ENCODE results near the gene EFNA3. TPM values are rescaled to one million over a fixed set of nuclear protein-coding genes. Genes with fewer than 3 reads are reported as not detected.

Gene EFNA3
- total RNA-seq, 1 experiment from 2014 or later = 20.4 TPM

DNA sequence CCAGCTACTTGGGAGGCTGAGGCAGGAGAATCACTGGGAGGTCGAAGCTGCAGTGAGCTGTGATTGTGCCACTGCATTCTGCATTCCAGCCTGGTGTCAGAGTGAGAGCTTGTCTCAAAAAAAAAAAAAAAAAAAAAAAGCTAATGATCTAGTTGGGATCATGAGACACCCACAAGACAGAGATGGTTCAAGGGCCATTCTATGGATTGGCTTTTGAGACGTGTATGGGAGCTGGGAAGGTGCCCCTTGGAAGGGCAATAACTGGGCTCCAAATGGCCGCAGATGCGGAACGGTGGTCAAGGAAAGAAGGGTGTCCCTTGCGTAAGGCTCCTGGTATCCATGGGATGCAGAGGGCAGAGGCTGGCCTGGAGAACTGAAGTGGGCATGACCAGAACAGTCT is 34.3 kb upstream of the EFNA3 start:
- H3K9ac ChIP-seq (ENCODE audit: low read length) = no peak overlapping the region
- no peak overlapping the region for H3K4me3 ChIP-seq (replicated peaks in 1 of 2; ENCODE audit: low read depth in 1 of 2, low read length in 2 of 2)
- RAD21 ChIA-PET (ENCODE audit: low non-redundant PET in 1 of 2, low total read pairs in 2 of 2, uncharacterized antibody in 2 of 2, unreplicated experiment in 2 of 2) = interaction anchor here (0.6 to 1.8 kb wide), 4 partner anchors 34 to 375 kb away, joined by 3 to 12 read pairs (median 4); no protein-coding TSS in a partner anchor
- DNase-seq (ENCODE audit: low read depth, low spot score) (no peak), ATAC-seq (no peak)
- POLR2A ChIA-PET = interaction anchor here (1.5 kb wide), 1 partner anchor 17 kb away, joined by 4 read pairs; no protein-coding TSS in a partner anchor
- H3K27me3 ChIP-seq (ENCODE audit: insufficient read depth, low read length) = no peaks in the 10 kb centered on the region
- H3K9me3 ChIP-seq (ENCODE audit: control insufficient read depth in 1 of 2, insufficient read depth in 1 of 2, low read depth in 1 of 2, low read length in 2 of 2) = no peaks in the 10 kb centered on the region
- H3K9me2 ChIP-seq (ENCODE audit: insufficient read depth) = no peaks in the 10 kb centered on the region
- CTCF ChIA-PET = interaction anchor here (0.6 to 4.0 kb wide), 16 partner anchors 10 to 128 kb away, joined by 3 to 32 read pairs (median 6); partner anchors contain the start of genes EFNA3, FLAD1 and KRTCAP2
- H3K36me3 ChIP-seq (ENCODE audit: control insufficient read depth in 1 of 2, insufficient read depth in 2 of 2, low read length in 2 of 2) = no peaks in the 10 kb centered on the region
- peaks cover 9 to 26% of the 10 kb centered on the region in 2 experiments for H3K4me1 ChIP-seq (ENCODE audit: control insufficient read depth in 1 of 2, insufficient read depth in 2 of 2, low read length in 2 of 2)
- no peaks in the 10 kb centered on the region for H4K20me1 ChIP-seq (ENCODE audit: insufficient read depth)
- intact Hi-C loops (cut with micrococcal nuclease) = no loop called here
- no peak overlapping the region for H3K27ac ChIP-seq (ENCODE audit: low read depth, low read length)
- H3K79me2 ChIP-seq (ENCODE audit: insufficient read depth, low read length) = no peaks in the 10 kb centered on the region
- no peak overlapping the region for H2AFZ ChIP-seq (ENCODE audit: low read depth, low read length, poor library complexity, severe bottlenecking)
- TF ChIP-seq EZH2phosphoT487 (IDR thresholded peaks at IDR 0.05; ENCODE audit: borderline replicate concordance) (no peak), YY1 (IDR thresholded peaks at IDR 0.05; ENCODE audit: extremely low read depth, insufficient replicate concordance, low read depth, low read length) (no peak), SP1 (IDR thresholded peaks at IDR 0.05; ENCODE audit: low read depth) (no peak), FOSL1 (IDR thresholded peaks at IDR 0.05; ENCODE audit: low read depth) (no peak)
- TF ChIP-seq, protein P1, sequence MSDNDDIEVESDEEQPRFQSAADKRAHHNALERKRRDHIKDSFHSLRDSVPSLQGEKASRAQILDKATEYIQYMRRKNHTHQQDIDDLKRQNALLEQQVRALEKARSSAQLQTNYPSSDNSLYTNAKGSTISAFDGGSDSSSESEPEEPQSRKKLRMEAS (IDR thresholded peaks at IDR 0.05) = no peak
- TF ChIP-seq, protein P2, sequence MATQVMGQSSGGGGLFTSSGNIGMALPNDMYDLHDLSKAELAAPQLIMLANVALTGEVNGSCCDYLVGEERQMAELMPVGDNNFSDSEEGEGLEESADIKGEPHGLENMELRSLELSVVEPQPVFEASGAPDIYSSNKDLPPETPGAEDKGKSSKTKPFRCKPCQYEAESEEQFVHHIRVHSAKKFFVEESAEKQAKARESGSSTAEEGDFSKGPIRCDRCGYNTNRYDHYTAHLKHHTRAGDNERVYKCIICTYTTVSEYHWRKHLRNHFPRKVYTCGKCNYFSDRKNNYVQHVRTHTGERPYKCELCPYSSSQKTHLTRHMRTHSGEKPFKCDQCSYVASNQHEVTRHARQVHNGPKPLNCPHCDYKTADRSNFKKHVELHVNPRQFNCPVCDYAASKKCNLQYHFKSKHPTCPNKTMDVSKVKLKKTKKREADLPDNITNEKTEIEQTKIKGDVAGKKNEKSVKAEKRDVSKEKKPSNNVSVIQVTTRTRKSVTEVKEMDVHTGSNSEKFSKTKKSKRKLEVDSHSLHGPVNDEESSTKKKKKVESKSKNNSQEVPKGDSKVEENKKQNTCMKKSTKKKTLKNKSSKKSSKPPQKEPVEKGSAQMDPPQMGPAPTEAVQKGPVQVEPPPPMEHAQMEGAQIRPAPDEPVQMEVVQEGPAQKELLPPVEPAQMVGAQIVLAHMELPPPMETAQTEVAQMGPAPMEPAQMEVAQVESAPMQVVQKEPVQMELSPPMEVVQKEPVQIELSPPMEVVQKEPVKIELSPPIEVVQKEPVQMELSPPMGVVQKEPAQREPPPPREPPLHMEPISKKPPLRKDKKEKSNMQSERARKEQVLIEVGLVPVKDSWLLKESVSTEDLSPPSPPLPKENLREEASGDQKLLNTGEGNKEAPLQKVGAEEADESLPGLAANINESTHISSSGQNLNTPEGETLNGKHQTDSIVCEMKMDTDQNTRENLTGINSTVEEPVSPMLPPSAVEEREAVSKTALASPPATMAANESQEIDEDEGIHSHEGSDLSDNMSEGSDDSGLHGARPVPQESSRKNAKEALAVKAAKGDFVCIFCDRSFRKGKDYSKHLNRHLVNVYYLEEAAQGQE (IDR thresholded peaks at IDR 0.05; ENCODE audit: low read depth) = no peak
- TF ChIP-seq, protein P3, sequence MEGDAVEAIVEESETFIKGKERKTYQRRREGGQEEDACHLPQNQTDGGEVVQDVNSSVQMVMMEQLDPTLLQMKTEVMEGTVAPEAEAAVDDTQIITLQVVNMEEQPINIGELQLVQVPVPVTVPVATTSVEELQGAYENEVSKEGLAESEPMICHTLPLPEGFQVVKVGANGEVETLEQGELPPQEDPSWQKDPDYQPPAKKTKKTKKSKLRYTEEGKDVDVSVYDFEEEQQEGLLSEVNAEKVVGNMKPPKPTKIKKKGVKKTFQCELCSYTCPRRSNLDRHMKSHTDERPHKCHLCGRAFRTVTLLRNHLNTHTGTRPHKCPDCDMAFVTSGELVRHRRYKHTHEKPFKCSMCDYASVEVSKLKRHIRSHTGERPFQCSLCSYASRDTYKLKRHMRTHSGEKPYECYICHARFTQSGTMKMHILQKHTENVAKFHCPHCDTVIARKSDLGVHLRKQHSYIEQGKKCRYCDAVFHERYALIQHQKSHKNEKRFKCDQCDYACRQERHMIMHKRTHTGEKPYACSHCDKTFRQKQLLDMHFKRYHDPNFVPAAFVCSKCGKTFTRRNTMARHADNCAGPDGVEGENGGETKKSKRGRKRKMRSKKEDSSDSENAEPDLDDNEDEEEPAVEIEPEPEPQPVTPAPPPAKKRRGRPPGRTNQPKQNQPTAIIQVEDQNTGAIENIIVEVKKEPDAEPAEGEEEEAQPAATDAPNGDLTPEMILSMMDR (IDR thresholded peaks at IDR 0.05 in 2 of 3, conservative IDR thresholded peaks at IDR 0.05 in 1 of 3; ENCODE audit: borderline replicate concordance in 1 of 3, insufficient read depth in 1 of 3, low read depth in 2 of 3, low read length in 2 of 3) = no peak
- BruUV-seq (replicated peaks) = no TSS peak
- 0 out of 2 replicates have a peak overlapping the region, but pooled peaks have one; percentile 27 for H3K4me2 ChIP-seq (ENCODE audit: low read length)

All from HCT116 (cell line).